SU-DHL-6 (cell line): ENCODE results near the gene SYVN1.

ENCODE experiments used
- H2AFZ ChIP-seq: fragments of 200-600 bp; sonication (generic); 2 replicates; pipeline ENCODE4 v1.6.1; 2014; ENCODE audit warnings: low read depth, mild to moderate bottlenecking, moderate library complexity, mixed read lengths, antibody characterized with exemption, low read length; ENCODE audit not compliant: severe bottlenecking
- H3F3A ChIP-seq: fragments of 200-600 bp; shearing (Covaris generic); 2 replicates; pipeline ENCODE4 v1.6.0; 2016; ENCODE audit warnings: antibody characterized with exemption, mild to moderate bottlenecking; ENCODE audit not compliant: insufficient read depth
- H3K27ac ChIP-seq: fragments of 200-600 bp; sonication (generic); 2 replicates; pipeline ENCODE4 v1.5.1; 2016; ENCODE audit warnings: low read depth, mild to moderate bottlenecking, low read length, moderate library complexity, mixed read lengths
- H3K27me3 ChIP-seq: fragments of 200-600 bp; sonication (generic), shearing (Covaris generic); 2 replicates; pipeline ENCODE4 v1.6.0; 2014; ENCODE audit warnings: mild to moderate bottlenecking, low read length
- H3K36me3 ChIP-seq: fragments of 200-600 bp; sonication (generic); 2 replicates; pipeline ENCODE4 v1.6.1; 2014; ENCODE audit warnings: mild to moderate bottlenecking, low read length, mixed read lengths
- H3K4me2 ChIP-seq: fragments of 300-600, 200-600 bp; shearing (Covaris generic), sonication (generic); 2 replicates; pipeline ENCODE4 v1.6.0; 2014; ENCODE audit warnings: low read length, low read depth, mild to moderate bottlenecking; ENCODE audit not compliant: poor library complexity, severe bottlenecking
- H3K4me3 ChIP-seq: fragments of 200-600 bp; sonication (generic); 2 replicates; pipeline ENCODE4 v1.5.1; 2014; ENCODE audit warnings: antibody characterized with exemption, low read length, mild to moderate bottlenecking, mixed read lengths; ENCODE audit not compliant: insufficient read depth, poor library complexity, severe bottlenecking
- H3K79me2 ChIP-seq: fragments of 200-600 bp; sonication (generic); 2 replicates; pipeline ENCODE4 v1.6.1; 2014; ENCODE audit warnings: mild to moderate bottlenecking, low read length, moderate library complexity; ENCODE audit not compliant: insufficient read depth
- H3K9ac ChIP-seq: fragments of 200-600 bp; sonication (generic); 2 replicates; pipeline ENCODE4 v1.7.0; 2014; ENCODE audit warnings: mild to moderate bottlenecking, low read length
- H3K9me2 ChIP-seq: fragments of 200-600 bp; sonication (generic); replicated peaks from 2 replicates; pipeline ENCODE4 v1.6.1; 2014; ENCODE audit warnings: low read length; ENCODE audit not compliant: insufficient read depth
- H3K9me3 ChIP-seq: fragments of 200-600 bp; sonication (generic); 2 replicates; pipeline ENCODE4 v1.6.1; 2014; ENCODE audit warnings: low read length, mixed read lengths; ENCODE audit not compliant: insufficient read depth
- H4K20me1 ChIP-seq: fragments of 200-600 bp; sonication (generic); 2 replicates; pipeline ENCODE4 v1.6.1; 2014; ENCODE audit warnings: low read depth, mild to moderate bottlenecking, antibody characterized with exemption, low read length, moderate library complexity, mixed read lengths
- EZH2phosphoT487 ChIP-seq: fragments of 200-600 bp; sonication (generic), shearing (Covaris generic); conservative IDR thresholded peaks from 2 replicates; pipeline ENCODE4 v1.6.1; 2018; ENCODE audit warnings: mild to moderate bottlenecking, antibody characterized with exemption, low read length, moderate library complexity, mixed read lengths
- TF ChIP-seq, protein P1 (sequence below): fragments of 200-600 bp; sonication (generic); IDR thresholded peaks from one replicate; pipeline ENCODE4 v1.5.1; 2017; ENCODE audit warnings: antibody characterized with exemption, mild to moderate bottlenecking, low read length, moderate library complexity; ENCODE audit not compliant: insufficient read depth, poor library complexity, severe bottlenecking

Gene SYVN1

DNA sequence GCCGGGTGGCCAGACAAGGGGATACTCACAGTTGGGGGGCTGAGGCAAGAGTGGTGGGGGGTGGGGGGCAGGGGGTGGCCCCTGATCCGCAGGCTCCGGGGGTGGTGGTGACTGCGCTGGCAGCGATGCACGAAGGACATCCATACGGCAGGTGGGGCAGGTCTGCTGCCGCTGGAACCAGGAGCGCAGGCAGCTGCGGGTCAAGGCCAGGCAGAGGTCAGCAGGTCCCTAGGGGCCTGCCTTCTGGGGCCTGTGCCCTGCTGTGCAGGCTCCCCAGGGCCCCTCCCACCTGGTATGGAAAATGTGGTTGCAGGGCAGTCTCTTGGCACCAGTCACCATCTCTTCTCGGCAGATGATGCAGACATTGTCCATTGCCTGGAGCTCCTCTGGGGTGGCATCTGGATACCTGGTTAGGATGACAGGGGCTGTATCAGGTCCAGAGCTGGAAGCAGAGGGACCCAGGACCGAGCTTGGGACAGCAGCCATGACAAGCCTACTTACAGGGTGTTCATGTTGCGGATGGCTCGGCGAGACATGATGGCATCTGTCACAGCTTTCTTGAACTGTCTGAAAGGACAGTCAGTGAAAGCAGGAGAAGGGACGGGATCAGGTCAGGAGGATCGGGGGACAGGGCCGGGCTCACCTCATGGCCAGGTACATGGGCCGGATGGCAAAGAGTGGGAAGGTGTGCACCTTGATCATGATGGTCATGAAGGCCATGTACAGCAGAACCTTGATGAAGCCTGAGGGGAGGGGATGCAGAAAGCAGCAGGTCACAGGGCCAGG is 3.5 kb downstream of the SYVN1 start:
- Histone ChIP-seq H3K9me2 (no peaks in the 10 kb centered on the region), H2AFZ (no peak overlapping the region), H3K27me3 (no peaks in the 10 kb centered on the region), H4K20me1 (no peaks in the 10 kb centered on the region), H3K36me3 (peaks cover 22% of the 10 kb centered on the region; the same call in 1 of the 2 replicates), H3F3A (peaks cover 64% of the 10 kb centered on the region), H3K27ac (peak overlapping the region; percentile 100), H3K9ac (peak overlapping the region; percentile 97), H3K4me2 (peak overlapping the region; percentile 99), H3K9me3 (no peaks in the 10 kb centered on the region), H3K79me2 (peaks cover 25% of the 10 kb centered on the region), H3K4me3 (no peak overlapping the region)
- TF ChIP-seq EZH2phosphoT487: no peak
- TF ChIP-seq, protein P1, sequence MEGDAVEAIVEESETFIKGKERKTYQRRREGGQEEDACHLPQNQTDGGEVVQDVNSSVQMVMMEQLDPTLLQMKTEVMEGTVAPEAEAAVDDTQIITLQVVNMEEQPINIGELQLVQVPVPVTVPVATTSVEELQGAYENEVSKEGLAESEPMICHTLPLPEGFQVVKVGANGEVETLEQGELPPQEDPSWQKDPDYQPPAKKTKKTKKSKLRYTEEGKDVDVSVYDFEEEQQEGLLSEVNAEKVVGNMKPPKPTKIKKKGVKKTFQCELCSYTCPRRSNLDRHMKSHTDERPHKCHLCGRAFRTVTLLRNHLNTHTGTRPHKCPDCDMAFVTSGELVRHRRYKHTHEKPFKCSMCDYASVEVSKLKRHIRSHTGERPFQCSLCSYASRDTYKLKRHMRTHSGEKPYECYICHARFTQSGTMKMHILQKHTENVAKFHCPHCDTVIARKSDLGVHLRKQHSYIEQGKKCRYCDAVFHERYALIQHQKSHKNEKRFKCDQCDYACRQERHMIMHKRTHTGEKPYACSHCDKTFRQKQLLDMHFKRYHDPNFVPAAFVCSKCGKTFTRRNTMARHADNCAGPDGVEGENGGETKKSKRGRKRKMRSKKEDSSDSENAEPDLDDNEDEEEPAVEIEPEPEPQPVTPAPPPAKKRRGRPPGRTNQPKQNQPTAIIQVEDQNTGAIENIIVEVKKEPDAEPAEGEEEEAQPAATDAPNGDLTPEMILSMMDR: no peak

DNA sequence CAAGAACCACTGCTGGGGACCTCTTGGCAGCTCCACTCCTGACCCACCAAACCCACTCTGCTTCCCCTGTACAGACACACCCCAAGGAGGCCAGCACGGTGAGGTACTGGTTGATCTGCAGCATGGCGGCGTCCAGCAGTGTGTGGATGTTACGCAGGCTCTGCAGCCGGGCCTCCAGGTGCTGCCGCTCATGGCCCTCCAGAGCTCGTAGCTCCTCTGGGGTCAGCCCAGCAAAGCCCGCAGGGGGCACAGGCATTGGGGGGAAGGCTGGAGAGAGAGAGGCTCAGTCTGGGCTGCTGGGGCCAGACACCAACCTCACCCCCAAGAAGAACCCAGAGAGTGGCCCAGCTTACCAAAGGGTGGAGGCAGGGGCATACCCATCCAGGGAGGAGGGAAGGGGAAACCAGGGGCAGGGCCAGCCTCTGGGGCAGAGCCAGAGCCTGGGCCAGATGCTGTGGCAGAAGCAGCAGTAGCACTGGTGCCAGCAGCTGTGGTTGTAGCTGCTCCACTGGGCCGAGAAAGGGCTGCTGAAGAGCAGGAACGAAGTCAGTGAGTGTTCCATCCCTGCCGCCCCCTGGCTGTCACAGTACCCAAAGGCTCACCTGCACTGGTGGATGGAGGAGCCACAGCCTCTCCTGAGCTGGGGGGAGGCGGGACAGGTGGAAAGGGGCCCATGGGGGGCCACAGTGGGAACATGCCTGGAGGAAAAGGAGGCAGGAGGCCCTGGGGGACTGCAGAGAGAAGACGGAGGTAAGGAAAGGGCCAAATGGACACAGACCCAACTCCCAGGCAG is 4.5 kb downstream of the SYVN1 start:
- no peak overlapping the region for H3K4me3 ChIP-seq
- no peaks in the 10 kb centered on the region for H4K20me1 ChIP-seq
- peak overlapping the region; percentile 97; the same call in 1 of the 2 replicates for H3K9ac ChIP-seq
- no peak for TF ChIP-seq EZH2phosphoT487
- TF ChIP-seq, protein P1: no peak
- H3K9me3 ChIP-seq: no peaks in the 10 kb centered on the region
- no peak overlapping the region for H2AFZ ChIP-seq
- peak overlapping the region; percentile 100 for H3K27ac ChIP-seq
- peaks cover 22% of the 10 kb centered on the region; the same call in 1 of the 2 replicates for H3K36me3 ChIP-seq
- peaks cover 27% of the 10 kb centered on the region for H3K79me2 ChIP-seq
- peak overlapping the region; percentile 99 for H3K4me2 ChIP-seq
- H3F3A ChIP-seq: peaks cover 67% of the 10 kb centered on the region
- no peaks in the 10 kb centered on the region for H3K27me3 ChIP-seq
- H3K9me2 ChIP-seq: no peaks in the 10 kb centered on the region

DNA sequence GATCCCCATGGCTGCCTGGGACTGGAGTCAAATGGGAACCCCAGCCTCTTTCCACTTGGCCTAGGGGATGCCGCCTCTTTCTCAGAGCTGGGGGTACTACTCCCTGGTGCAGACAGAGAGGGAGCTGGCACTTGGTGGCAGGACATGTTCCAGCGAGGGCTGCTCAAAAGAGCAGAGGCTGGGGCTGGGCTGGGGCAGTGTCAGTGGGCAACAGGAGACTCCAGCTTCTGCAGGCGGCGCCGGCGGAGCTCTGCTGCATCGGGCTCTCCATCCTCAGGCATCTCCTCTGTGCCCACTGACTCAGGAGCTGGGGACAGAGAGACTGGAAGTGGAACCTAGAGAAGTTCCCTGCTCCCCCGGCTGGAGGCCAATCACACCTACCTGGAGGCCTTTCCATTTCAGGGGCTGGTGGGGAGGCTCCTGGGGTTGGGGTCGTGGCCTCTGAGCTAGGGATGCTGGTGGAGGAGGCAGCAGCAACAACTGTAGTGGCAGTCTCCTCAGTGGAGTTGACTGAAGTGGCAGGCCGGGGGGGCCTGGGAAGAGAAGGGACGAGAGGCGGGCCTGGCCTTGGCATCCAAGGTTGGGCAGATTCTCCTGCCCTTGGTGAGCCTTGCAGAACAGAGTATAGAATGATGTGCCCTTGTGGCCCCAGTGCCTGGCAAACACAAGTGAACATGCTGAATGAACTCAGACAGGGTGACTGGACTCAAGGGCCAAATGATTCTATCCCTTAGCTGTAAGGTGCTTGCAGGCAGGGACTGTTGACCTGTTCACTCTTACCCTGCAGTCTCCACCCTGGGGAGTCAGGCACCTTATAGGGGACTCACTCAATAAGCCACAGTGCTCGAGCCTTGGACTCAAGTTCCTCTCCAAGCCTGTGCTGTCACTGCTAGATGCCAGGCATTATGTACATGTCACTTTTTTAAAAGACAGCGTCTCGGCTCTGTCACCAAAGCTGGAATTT is 5.9 kb downstream of the SYVN1 start:
- TF ChIP-seq EZH2phosphoT487: no peak
- TF ChIP-seq, protein P1: no peak
- no peaks in the 10 kb centered on the region for H3K27me3 ChIP-seq
- no peak overlapping the region for H3K9ac ChIP-seq
- peak overlapping the region; percentile 100; the same call in 1 of the 2 replicates for H3K27ac ChIP-seq
- H3K36me3 ChIP-seq: peaks cover 22% of the 10 kb centered on the region; the same call in 1 of the 2 replicates
- H3K4me2 ChIP-seq: no peak overlapping the region
- no peaks in the 10 kb centered on the region for H4K20me1 ChIP-seq
- peaks cover 22% of the 10 kb centered on the region; the same call in 1 of the 2 replicates for H3K79me2 ChIP-seq
- H3F3A ChIP-seq: peaks cover 61% of the 10 kb centered on the region
- no peaks in the 10 kb centered on the region for H3K9me3 ChIP-seq
- no peak overlapping the region for H2AFZ ChIP-seq
- H3K9me2 ChIP-seq: no peaks in the 10 kb centered on the region
- no peak overlapping the region for H3K4me3 ChIP-seq
